Bronchial epithelial cell (primary cell): ENCODE results near the gene C12orf60. TPM values are rescaled to one million over a fixed set of nuclear protein-coding genes. Genes with fewer than 3 reads are reported as not detected.
A peak's percentile ranks its signal among the peaks of the same experiment; 100 is the strongest.

ENCODE experiments used
- DNase-seq: peaks from one replicate; pipeline ENCODE4 v3.0.0-alpha.2; 2010; ENCODE audit warnings: low read depth
- FAIRE-seq: peaks from 2 replicates; lab custom pipeline; 2011; peaks lifted over from hg19 to GRCh38; lab: Jason Lieb, UNC
- H3K27me3 ChIP-seq: 2 replicates; pipeline ENCODE4 v1.5.1; 2011; ENCODE audit warnings: low read length; ENCODE audit not compliant: control insufficient read depth, insufficient read depth
- H3K36me3 ChIP-seq: 2 replicates; pipeline ENCODE4 v1.5.1; 2011; ENCODE audit warnings: low read length; ENCODE audit not compliant: control insufficient read depth, insufficient read depth
- H3K4me3 ChIP-seq: 2 replicates; pipeline ENCODE4 v1.5.1; 2011; ENCODE audit warnings: mild to moderate bottlenecking, low read depth, low read length, control low read depth
- total RNA-seq: library from RNA; depleted of rRNA; stranded (reverse); fragments of >200 nt; gene quantifications from 2 replicates; pipeline ENCODE4 v1.2.1, GENCODE V29; 2014
- TF ChIP-seq, protein P1 (sequence below): IDR thresholded peaks from 2 replicates; pipeline ENCODE4 v1.5.1; 2011; ENCODE audit warnings: mild to moderate bottlenecking, moderate library complexity, low read length, control low read depth, inconsistent platforms; ENCODE audit not compliant: insufficient read depth, severe bottlenecking

C12orf60 gene
- total RNA-seq, 1 donor from 2014 or later, result 2.1 TPM

DNA sequence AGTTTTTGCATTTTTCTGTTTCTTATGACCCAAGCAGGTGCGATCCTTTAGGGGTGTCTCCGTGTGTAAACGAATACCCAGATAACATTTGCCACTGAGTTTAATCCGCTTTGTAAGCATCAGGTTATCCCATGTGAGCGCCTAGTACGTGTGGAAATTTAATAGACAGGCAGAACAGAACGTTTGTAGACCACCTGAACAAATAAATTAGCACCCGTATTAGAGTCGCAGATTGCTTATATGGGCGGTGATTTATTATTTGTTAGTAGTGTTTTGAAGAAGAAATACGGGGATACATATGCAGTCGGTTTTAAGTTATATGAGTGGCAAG, 325 bp downstream of the C12orf60 start:
- peaks cover 2% of the 10 kb centered on the region for H3K36me3 ChIP-seq
- H3K27me3 ChIP-seq, result no peaks in the 10 kb centered on the region
- peak overlapping the region; percentile 78 for H3K4me3 ChIP-seq
- TF ChIP-seq, protein P1, sequence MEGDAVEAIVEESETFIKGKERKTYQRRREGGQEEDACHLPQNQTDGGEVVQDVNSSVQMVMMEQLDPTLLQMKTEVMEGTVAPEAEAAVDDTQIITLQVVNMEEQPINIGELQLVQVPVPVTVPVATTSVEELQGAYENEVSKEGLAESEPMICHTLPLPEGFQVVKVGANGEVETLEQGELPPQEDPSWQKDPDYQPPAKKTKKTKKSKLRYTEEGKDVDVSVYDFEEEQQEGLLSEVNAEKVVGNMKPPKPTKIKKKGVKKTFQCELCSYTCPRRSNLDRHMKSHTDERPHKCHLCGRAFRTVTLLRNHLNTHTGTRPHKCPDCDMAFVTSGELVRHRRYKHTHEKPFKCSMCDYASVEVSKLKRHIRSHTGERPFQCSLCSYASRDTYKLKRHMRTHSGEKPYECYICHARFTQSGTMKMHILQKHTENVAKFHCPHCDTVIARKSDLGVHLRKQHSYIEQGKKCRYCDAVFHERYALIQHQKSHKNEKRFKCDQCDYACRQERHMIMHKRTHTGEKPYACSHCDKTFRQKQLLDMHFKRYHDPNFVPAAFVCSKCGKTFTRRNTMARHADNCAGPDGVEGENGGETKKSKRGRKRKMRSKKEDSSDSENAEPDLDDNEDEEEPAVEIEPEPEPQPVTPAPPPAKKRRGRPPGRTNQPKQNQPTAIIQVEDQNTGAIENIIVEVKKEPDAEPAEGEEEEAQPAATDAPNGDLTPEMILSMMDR, result no peak
- FAIRE-seq (no peak), DNase-seq (no peak)

DNA sequence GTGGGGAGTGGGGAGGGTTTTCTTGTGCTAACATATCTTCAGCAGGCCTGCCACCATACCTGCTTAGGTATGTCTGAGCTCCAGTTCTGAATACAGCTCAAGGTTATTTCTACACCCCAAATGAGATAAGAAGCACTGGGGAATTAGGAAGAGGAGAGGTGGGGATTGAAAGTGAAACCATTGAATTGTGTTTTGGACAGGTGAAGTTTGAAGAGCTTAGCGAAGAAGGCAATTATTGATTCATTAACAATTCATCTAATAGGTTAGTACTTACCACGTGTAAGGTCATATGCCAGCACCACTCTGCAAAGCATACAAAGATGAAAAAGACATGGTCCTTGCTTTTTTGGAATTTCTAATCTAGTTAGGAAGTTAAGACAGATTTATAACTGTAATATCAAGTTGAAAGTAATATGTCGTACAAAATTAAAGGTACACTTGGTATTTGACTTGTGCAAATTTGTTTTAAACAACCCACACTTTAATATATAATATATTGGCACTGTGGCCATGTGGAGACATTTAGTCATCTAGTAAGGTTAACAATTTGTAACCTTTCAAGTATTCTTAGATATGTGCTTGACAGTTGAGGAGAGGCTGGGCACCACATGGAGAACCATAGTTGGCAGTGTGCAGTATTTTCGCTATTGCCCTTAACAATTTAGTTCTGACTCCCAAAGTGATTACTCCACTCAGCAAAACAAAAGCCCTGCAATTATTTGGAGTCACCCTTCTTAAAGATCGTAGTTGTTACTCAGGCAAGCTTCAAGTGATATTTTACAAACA, 6.9 kb downstream of the C12orf60 start:
- Histone ChIP-seq H3K36me3 (no peaks in the 10 kb centered on the region), H3K4me3 (no peak overlapping the region), H3K27me3 (no peaks in the 10 kb centered on the region)
- DNase-seq (no peak), FAIRE-seq (no peak)
- TF ChIP-seq, protein P1, result no peak

DNA sequence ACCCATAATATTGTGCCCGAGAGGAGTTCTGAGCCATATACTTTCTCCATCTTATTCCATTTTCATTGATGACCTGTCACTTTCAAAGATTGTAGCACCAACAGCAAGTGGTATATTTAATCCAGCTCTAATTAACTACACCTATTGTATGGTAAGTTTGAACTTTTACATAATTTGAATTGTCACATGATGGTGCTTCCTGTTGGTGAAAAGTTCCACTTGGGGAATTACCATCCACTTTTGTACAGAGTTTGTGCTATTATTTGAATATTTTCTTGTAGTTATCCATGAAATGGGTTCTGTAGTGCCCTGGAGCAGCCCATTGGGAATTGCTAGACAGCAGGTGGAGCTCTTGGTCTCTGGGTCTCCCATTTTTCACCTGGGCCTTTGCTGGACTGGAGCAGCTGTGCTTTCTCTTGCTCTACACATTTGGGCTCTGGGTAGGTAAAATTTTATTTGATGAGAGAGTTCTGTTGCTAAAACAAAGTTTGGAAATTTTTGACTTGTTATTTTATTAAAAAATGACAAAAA, 7.5 kb downstream of the C12orf60 start:
- H3K4me3 ChIP-seq, result no peak overlapping the region
- H3K36me3 ChIP-seq, result no peaks in the 10 kb centered on the region
- no peaks in the 10 kb centered on the region for H3K27me3 ChIP-seq
- FAIRE-seq (no peak), DNase-seq (peak; percentile 37)
- TF ChIP-seq, protein P1, result peak; percentile 64

DNA sequence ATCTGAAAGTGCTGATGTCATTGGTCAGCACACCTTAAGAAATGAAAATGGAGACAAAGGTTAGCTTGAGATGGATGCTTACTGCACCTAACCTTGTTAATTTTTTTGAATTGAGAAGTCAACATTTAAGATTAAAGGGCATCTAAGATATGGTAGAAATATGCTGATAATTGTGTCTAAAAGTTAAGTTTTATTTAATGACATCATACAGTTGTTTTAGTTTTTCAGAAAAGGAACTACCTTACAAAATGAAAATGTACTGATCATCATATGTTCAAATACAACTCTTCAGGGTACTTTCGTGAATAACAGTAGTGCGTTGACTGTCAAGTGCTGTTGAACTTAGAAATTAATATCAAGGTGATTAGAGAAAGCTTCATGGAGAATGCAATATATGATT, 8.0 kb downstream of the C12orf60 start:
- H3K4me3 ChIP-seq, result no peak overlapping the region
- FAIRE-seq, result no peak
- H3K36me3 ChIP-seq, result no peaks in the 10 kb centered on the region
- DNase-seq, result no peak
- H3K27me3 ChIP-seq, result no peaks in the 10 kb centered on the region
- TF ChIP-seq, protein P1, result no peak

DNA sequence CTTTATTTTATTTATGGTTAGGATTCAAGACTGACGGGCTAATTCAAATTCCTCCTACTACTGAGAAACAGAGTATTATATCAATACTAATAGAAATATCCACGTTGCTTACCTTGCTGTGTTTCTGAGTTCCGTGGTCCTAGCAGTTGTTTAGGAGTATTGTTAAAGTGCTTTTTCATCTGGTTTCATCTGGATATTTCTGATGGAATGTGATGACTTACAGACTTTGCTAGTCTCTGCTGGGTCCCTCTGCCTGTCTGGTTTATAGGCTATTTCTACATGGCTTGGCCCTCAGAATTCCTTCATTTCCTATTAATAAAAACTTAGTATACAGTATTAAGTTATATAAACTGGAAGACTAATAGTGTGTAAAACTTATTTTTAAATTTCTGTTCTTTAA, 10.5 kb downstream of the C12orf60 start, which contains the start of gene SMCO3:
Gene SMCO3, minus strand, starts transcription at position 169 of the 400 bp plus-strand sequence. CDS start 7,502 bp downstream, outside the sequence.
- DNase-seq, result no peak
- H3K27me3 ChIP-seq, result no peaks in the 10 kb centered on the region
- TF ChIP-seq, protein P1, result no peak
- no peaks in the 10 kb centered on the region for H3K36me3 ChIP-seq
- no peak within 1 kb of the TSS for H3K4me3 ChIP-seq
- no peak for FAIRE-seq
